HepG2 (cell line): Measurements from ENCODE around the gene NOL4L. TPM values are rescaled to one million over a fixed set of nuclear protein-coding genes. Genes with fewer than 3 reads are reported as not detected.

ENCODE experiments used
- CENPX ChIP-seq: sonication (generic); formaldehyde crosslinking; IDR thresholded peaks from 2 replicates; pipeline ENCODE4 v1.9.0; 2021; ENCODE audit warnings: mild to moderate bottlenecking, missing genetic modification reagents, moderate library complexity
- CHD4 ChIP-seq: fragments of 200-600 bp; sonication (generic); IDR thresholded peaks from 2 replicates; pipeline ENCODE4 v1.7.0; 2017; ENCODE audit warnings: mild to moderate bottlenecking, low read length, borderline replicate concordance
- DR1 ChIP-seq: sonication (generic); formaldehyde crosslinking; IDR thresholded peaks from 2 replicates; pipeline ENCODE4 v1.8.0; 2021; ENCODE audit warnings: mild to moderate bottlenecking, missing genetic modification reagents, inconsistent platforms
- GABPA ChIP-seq, 2 experiments: IDR thresholded peaks; 2 replicates each; pipeline ENCODE4 v1.6.1; 2011 to 2016; ENCODE audit warnings: low read depth in 2 of 2, low read length in 1 of 2, missing biosample characterization in 1 of 2, missing genetic modification characterization in 1 of 2
- MEF2D ChIP-seq: sonication (generic); formaldehyde crosslinking; IDR thresholded peaks from 2 replicates; pipeline ENCODE4 v1.5.1; 2020; ENCODE audit warnings: mild to moderate bottlenecking, missing genetic modification reagents
- MTA1 ChIP-seq: sonication (generic); formaldehyde crosslinking; IDR thresholded peaks from 2 replicates; pipeline ENCODE4 v1.4.0; 2020; ENCODE audit warnings: missing genetic modification reagents, mild to moderate bottlenecking, borderline replicate concordance
- PAF1 ChIP-seq: IDR thresholded peaks from 2 replicates; pipeline ENCODE4 v1.6.1; 2016; ENCODE audit warnings: missing genetic modification reagents, missing compliant biosample characterization
- RCOR2 ChIP-seq: IDR thresholded peaks from 2 replicates; pipeline ENCODE4 v1.6.1; 2016; ENCODE audit warnings: missing biosample characterization, missing genetic modification reagents
- SMAD9 ChIP-seq: sonication (generic); formaldehyde crosslinking; IDR thresholded peaks from 2 replicates; pipeline ENCODE4 v1.5.1; 2020; ENCODE audit warnings: mild to moderate bottlenecking, missing genetic modification reagents
- TFAP4 ChIP-seq: sonication (generic); IDR thresholded peaks from 2 replicates; pipeline ENCODE4 v1.6.1; 2016; ENCODE audit warnings: low read depth, borderline replicate concordance
- TFDP1 ChIP-seq: IDR thresholded peaks from 2 replicates; pipeline ENCODE4 v1.6.1; 2016; ENCODE audit warnings: missing compliant biosample characterization, missing genetic modification reagents, borderline replicate concordance
- U2AF2 ChIP-seq: fragments of 200-400 bp; formaldehyde crosslinking; IDR thresholded peaks from 2 replicates; pipeline ENCODE4 v1.6.1; 2017; ENCODE audit warnings: low read depth, mild to moderate bottlenecking, low read length
- YEATS2 ChIP-seq: sonication (generic); formaldehyde crosslinking; IDR thresholded peaks from 2 replicates; pipeline ENCODE4 v1.4.0; 2020; ENCODE audit warnings: missing genetic modification reagents, borderline replicate concordance
- ZBTB37 ChIP-seq: sonication (generic); formaldehyde crosslinking; IDR thresholded peaks from 2 replicates; pipeline ENCODE4 v1.4.0; 2020; ENCODE audit warnings: mild to moderate bottlenecking, missing genetic modification reagents
- ZBTB8A ChIP-seq: sonication (generic); formaldehyde crosslinking; IDR thresholded peaks from 2 replicates; pipeline ENCODE4 v1.4.0; 2020; ENCODE audit warnings: mild to moderate bottlenecking, low read depth, missing genetic modification reagents, borderline replicate concordance
- ZC3H4 ChIP-seq: sonication (generic); formaldehyde crosslinking; IDR thresholded peaks from 2 replicates; pipeline ENCODE4 v1.4.0; 2020; ENCODE audit warnings: missing genetic modification reagents, borderline replicate concordance
- ZFP82 ChIP-seq: sonication (generic); formaldehyde crosslinking; IDR thresholded peaks from 2 replicates; pipeline ENCODE4 v1.5.1; 2020; ENCODE audit warnings: mild to moderate bottlenecking, missing genetic modification reagents, borderline replicate concordance
- ZKSCAN1 ChIP-seq: fragments of 150-350 bp; IDR thresholded peaks from 2 replicates; pipeline ENCODE4 v1.6.1; 2014; ENCODE audit warnings: low read length
- ZNF343 ChIP-seq: sonication (generic); formaldehyde crosslinking; IDR thresholded peaks from 2 replicates; pipeline ENCODE4 v1.4.0; 2020; ENCODE audit warnings: mild to moderate bottlenecking, missing genetic modification reagents
- ZNF44 ChIP-seq: sonication (generic); formaldehyde crosslinking; IDR thresholded peaks from 2 replicates; pipeline ENCODE4 v1.5.1; 2020; ENCODE audit warnings: mild to moderate bottlenecking, missing genetic modification reagents
- ZNF543 ChIP-seq: sonication (generic); formaldehyde crosslinking; IDR thresholded peaks from 2 replicates; pipeline ENCODE4 v1.4.0; 2020; ENCODE audit warnings: mild to moderate bottlenecking, missing genetic modification reagents
- ZNF672 ChIP-seq: sonication (generic); formaldehyde crosslinking; IDR thresholded peaks from 2 replicates; pipeline ENCODE4 v1.8.1; 2022; ENCODE audit warnings: missing genetic modification reagents
- ZNF724P ChIP-seq: sonication (generic); formaldehyde crosslinking; IDR thresholded peaks from 2 replicates; pipeline ENCODE4 v1.8.0; 2022; ENCODE audit warnings: missing genetic modification reagents, borderline replicate concordance
- ZNF746 ChIP-seq: sonication (generic); formaldehyde crosslinking; IDR thresholded peaks from 2 replicates; pipeline ENCODE4 v1.8.0; 2022; ENCODE audit warnings: mild to moderate bottlenecking, missing genetic modification reagents
- ZNF747 ChIP-seq: sonication (generic); formaldehyde crosslinking; IDR thresholded peaks from 2 replicates; pipeline ENCODE4 v1.8.1; 2023; ENCODE audit warnings: missing genetic modification reagents, mild to moderate bottlenecking, borderline replicate concordance
- ZNF850 ChIP-seq: sonication (generic); formaldehyde crosslinking; conservative IDR thresholded peaks from 2 replicates; pipeline ENCODE4 v1.9.0; 2021; ENCODE audit warnings: mild to moderate bottlenecking, missing genetic modification reagents
- ZNF879 ChIP-seq: sonication (generic); formaldehyde crosslinking; IDR thresholded peaks from 2 replicates; pipeline ENCODE4 v1.8.1; 2023; ENCODE audit warnings: missing genetic modification reagents
- ZNF883 ChIP-seq: sonication (generic); formaldehyde crosslinking; IDR thresholded peaks from 2 replicates; pipeline ENCODE4 v1.5.1; 2020; ENCODE audit warnings: mild to moderate bottlenecking, missing genetic modification reagents; ENCODE audit errors: not compliant biosample characterization
- polyA plus RNA-seq, 8 experiments: library from polyadenylated mRNA; depleted of rRNA in 3 of 8; stranded (reverse) in 7 of 8; unstranded in 1 of 8; fragments of >200 nt; fragmentation: Illumina TruSeq in 4 of 8; extraction: Trizol in 4 of 8; gene quantifications; 2 replicates each; pipeline versions ENCODE4 v1.2.1 to v1.2.3, GENCODE V29; 2011 to 2016; ENCODE audit warnings: low read depth in 4 of 8, missing spikeins in 1 of 8, mixed read lengths in 1 of 8; ENCODE audit not compliant: insufficient read depth in 1 of 8
- total RNA-seq, 5 experiments: library from RNA; depleted of rRNA; stranded (reverse); fragments of >200 nt; fragmentation: Illumina TruSeq; extraction: Trizol; gene quantifications; 2 replicates each; pipeline ENCODE4 v1.2.3, GENCODE V29; 2016; ENCODE audit warnings: low read depth in 1 of 5
- TF ChIP-seq, protein P1 (sequence below): sonication (generic); formaldehyde crosslinking; IDR thresholded peaks from 2 replicates; pipeline ENCODE4 v1.8.1; 2023; ENCODE audit warnings: mild to moderate bottlenecking, missing genetic modification reagents, borderline replicate concordance

The NOL4L gene
- total and polyA plus RNA-seq, 2 of the 13 experiments (the other 11 are each of a cell fraction or from before 2014, with no cell fraction given), result 16.6 to 35.4 TPM

- TF ChIP-seq ZNF879 (CRISPR knock-in tag) (no peak), MTA1 (CRISPR knock-in tag) (no peak), ZNF672 (CRISPR knock-in tag) (no peak), ZNF724P (CRISPR knock-in tag) (0 out of 2 replicates have a peak, but pooled peaks have one; percentile 31), ZNF883 (no peak), PAF1 (CRISPR knock-in tag) (no peak), ZNF543 (CRISPR knock-in tag) (no peak), RCOR2 (CRISPR knock-in tag) (peak; percentile 18), ZNF850 (CRISPR knock-in tag) (no peak), CHD4 (0 out of 2 replicates have a peak, but pooled peaks have one; percentile 23), MEF2D (no peak), ZBTB8A (CRISPR knock-in tag) (no peak), ZNF343 (CRISPR knock-in tag) (no peak), ZNF44 (no peak), CENPX (CRISPR knock-in tag) (no peak), GABPA (IDR thresholded peaks at IDR 0.05; ENCODE audit: low read depth, low read length) (no peak), GABPA (CRISPR knock-in tag; IDR thresholded peaks at IDR 0.05; ENCODE audit: low read depth) (no peak), TFAP4 (0 out of 2 replicates have a peak, but pooled peaks have one; percentile 6), ZKSCAN1 (peak; percentile 90), TFDP1 (CRISPR knock-in tag) (no peak), YEATS2 (no peak), ZC3H4 (CRISPR knock-in tag) (peak; percentile 60; the same call in 1 of the 2 replicates), U2AF2 (no peak), ZNF746 (CRISPR knock-in tag) (0 out of 2 replicates have a peak, but pooled peaks have one; percentile 12), ZFP82 (CRISPR knock-in tag) (no peak), ZBTB37 (CRISPR knock-in tag) (no peak), SMAD9 (CRISPR knock-in tag) (no peak), ZNF747 (0 out of 2 replicates have a peak, but pooled peaks have one; percentile 6), DR1 (CRISPR knock-in tag) (no peak)
- TF ChIP-seq, protein P1, sequence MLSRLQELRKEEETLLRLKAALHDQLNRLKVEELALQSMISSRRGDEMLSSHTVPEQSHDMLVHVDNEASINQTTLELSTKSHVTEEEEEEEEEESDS, result peak; percentile 12; the same call in 1 of the 2 replicates
Measured at GRCh38 chr20:32560482-32560988, 24.6 kb downstream of the NOL4L start (continued).
